Measurements from ENCODE around the gene LRSAM1.

LRSAM1 gene

DNA sequence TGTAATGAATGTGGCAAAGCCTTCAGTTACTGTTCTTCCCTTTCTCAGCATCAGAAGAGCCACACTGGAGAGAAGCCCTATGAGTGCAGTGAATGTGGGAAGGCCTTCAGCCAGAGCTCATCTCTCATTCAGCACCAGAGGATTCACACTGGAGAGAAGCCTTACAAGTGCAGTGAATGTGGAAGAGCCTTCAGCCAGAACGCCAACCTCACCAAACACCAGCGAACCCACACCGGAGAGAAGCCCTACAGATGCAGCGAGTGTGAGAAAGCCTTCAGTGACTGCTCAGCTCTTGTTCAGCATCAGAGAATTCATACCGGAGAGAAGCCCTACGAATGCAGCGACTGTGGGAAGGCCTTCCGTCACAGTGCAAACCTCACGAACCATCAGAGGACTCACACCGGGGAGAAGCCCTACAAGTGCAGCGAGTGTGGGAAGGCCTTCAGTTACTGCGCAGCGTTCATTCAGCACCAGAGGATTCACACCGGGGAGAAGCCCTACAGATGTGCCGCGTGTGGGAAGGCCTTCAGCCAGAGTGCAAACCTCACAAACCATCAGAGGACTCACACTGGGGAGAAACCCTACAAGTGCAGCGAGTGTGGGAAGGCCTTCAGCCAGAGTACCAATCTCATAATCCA lies 6.9 kb upstream of the LRSAM1 start:
- Histone ChIP-seq H3K18ac (ENCODE audit: low read length) (no peak overlapping the region), H3K4ac (ENCODE audit: low read depth, low read length) (no peak overlapping the region), H2BK12ac (ENCODE audit: low read length) (peak overlapping the region; percentile 59), H3K4me1 (ENCODE audit: control insufficient read depth in 1 of 2, insufficient read depth in 2 of 2, low read length in 2 of 2) (peaks cover 14 to 24% of the 10 kb centered on the region in 2 experiments), H3K4me3 (ENCODE audit: low read depth, low read length) (no peak overlapping the region), H3K14ac (ENCODE audit: low read length) (peak overlapping the region; percentile 11), H3K23ac (ENCODE audit: low read length) (no peak overlapping the region), H3K79me2 (ENCODE audit: control insufficient read depth, insufficient read depth, low read length, poor library complexity) (peaks cover 2% of the 10 kb centered on the region), H4K91ac (ENCODE audit: low read depth, low read length) (peak overlapping the region; percentile 33), H3K79me1 (ENCODE audit: low read length) (peaks cover 5% of the 10 kb centered on the region), H3K27me3 (ENCODE audit: insufficient read depth, low read length) (no peaks in the 10 kb centered on the region), H2BK120ac (ENCODE audit: insufficient read depth, low read length, poor library complexity) (peak overlapping the region; percentile 57), H3K36me3 (ENCODE audit: control insufficient read depth in 1 of 2, insufficient read depth in 2 of 2, low read length in 2 of 2) (peaks cover 54 to 66% of the 10 kb centered on the region in 2 experiments), H3K9me3 (ENCODE audit: insufficient read depth, low read depth, low read length) (peaks cover 7% of the 10 kb centered on the region), H3K4me2 (ENCODE audit: low read length) (no peak overlapping the region), H2BK5ac (ENCODE audit: low read depth, low read length, poor library complexity) (peak overlapping the region; percentile 59), H2AK5ac (ENCODE audit: low read length) (no peak overlapping the region), H3K9ac (ENCODE audit: low read length) (no peak overlapping the region), H4K8ac (ENCODE audit: low read depth, low read length) (no peak overlapping the region), H4K12ac (ENCODE audit: low read depth, low read length) (no peak overlapping the region), H3K27ac (ENCODE audit: low read depth, low read length) (peak overlapping the region; percentile 79), H2AFZ (ENCODE audit: insufficient read depth, low read length, poor library complexity) (no peak overlapping the region)
- no peak for DNase-seq
- WGBS (ENCODE audit: extremely low coverage, insufficient coverage, insufficient read length) = no CpG with 5 or more reads among the region's 17 CpGs

DNA sequence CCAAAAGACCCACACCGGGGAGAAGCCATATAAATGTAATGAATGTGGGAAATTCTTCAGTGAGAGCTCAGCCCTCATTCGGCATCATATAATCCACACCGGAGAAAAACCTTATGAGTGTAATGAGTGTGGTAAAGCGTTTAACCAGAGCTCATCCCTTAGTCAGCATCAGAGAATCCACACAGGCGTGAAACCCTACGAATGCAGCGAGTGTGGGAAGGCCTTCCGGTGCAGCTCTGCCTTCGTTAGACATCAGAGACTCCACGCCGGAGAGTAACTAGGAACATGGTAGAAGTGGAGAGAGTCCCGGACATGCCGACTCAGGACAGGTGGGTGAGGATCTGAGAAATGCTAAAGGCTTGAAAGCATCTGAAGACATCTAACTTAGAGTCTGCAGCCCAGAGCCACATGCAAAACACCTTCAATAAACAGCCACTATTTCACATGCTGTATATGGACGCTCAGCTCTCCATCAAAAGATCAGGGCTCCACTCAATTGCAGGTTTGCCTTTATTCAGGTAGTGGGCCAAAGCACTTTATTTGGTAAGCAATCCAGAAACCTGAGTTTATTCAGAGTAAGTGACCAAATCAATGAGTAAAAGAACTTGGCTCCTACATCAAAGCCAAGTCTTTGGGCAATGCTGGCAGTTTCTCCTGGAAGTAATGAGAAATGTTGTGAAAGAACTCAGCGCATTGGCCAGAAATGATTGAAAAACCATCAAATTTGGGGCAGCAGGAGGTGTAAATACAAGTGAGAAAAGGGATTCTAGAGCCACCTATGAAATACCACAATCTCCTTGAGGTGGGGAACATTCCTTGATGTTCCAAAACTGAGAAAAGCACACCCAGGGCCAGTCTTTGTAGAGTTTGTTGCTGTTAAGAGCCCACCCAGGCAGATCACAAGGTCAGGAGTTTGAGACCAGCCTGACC lies 6.1 kb upstream of the LRSAM1 start:
- WGBS (ENCODE audit: extremely low coverage, insufficient coverage, insufficient read length) = no CpG with 5 or more reads among the region's 15 CpGs

DNA sequence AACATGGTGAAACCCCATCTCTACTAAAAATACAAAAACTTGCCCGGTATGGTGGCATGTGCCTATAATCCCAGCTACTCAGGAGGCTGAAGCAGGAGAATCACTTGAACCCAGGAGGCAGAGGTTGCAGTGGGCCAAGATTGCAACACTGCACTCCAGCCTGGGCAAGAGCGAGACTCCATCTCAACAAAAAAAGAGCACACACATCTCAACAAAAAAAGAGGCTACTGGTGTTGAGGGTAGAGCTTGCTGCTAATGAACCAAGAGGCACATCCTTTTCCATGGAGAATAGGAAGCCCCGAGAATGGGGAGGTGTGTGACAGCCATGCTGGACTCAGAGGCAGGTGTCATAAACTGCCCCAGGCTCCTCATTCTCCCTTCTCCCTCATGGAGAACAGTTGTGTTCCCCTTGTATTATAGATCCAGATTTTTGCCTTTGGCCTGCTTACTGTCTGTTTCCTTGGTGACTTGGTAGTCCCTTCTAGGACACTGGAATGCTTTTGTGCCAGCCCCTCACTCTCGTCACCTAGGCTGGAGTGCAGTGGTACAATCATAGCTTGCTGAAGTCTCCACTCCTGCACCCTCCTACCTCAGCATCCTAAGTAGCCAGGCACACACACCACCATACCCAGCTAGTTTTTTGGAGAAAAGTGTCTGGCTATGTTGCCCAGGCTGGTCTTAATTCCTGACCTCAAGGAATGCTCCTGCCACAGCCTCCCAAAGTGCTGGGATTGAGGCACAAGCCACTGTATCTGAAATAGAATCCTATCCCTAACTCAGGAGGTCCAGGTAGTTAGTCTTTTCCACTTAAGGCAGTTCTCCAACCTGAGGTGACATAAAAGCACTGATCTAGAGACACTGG lies 5.2 kb upstream of the LRSAM1 start:
- Histone ChIP-seq H3K79me1 (ENCODE audit: low read length) (peaks cover 14% of the 10 kb centered on the region), H3K4me3 (ENCODE audit: low read depth, low read length) (no peak overlapping the region), H3K27ac (ENCODE audit: low read depth, low read length) (no peak overlapping the region), H3K4me2 (ENCODE audit: low read length) (no peak overlapping the region), H3K9me3 (ENCODE audit: insufficient read depth, low read depth, low read length) (peaks cover 7% of the 10 kb centered on the region), H2BK12ac (ENCODE audit: low read length) (no peak overlapping the region), H3K14ac (ENCODE audit: low read length) (no peak overlapping the region), H4K91ac (ENCODE audit: low read depth, low read length) (no peak overlapping the region), H2BK5ac (ENCODE audit: low read depth, low read length, poor library complexity) (no peak overlapping the region), H3K27me3 (ENCODE audit: insufficient read depth, low read length) (no peaks in the 10 kb centered on the region), H3K36me3 (ENCODE audit: control insufficient read depth in 1 of 2, insufficient read depth in 2 of 2, low read length in 2 of 2) (peaks cover 47 to 67% of the 10 kb centered on the region in 2 experiments), H2AFZ (ENCODE audit: insufficient read depth, low read length, poor library complexity) (no peak overlapping the region), H3K4ac (ENCODE audit: low read depth, low read length) (no peak overlapping the region), H3K18ac (ENCODE audit: low read length) (no peak overlapping the region), H3K23ac (ENCODE audit: low read length) (no peak overlapping the region), H2BK120ac (ENCODE audit: insufficient read depth, low read length, poor library complexity) (no peak overlapping the region), H3K79me2 (ENCODE audit: control insufficient read depth, insufficient read depth, low read length, poor library complexity) (peaks cover 19% of the 10 kb centered on the region), H3K9ac (ENCODE audit: low read length) (no peak overlapping the region), H4K12ac (ENCODE audit: low read depth, low read length) (no peak overlapping the region), H2AK5ac (ENCODE audit: low read length) (no peak overlapping the region), H4K8ac (ENCODE audit: low read depth, low read length) (no peak overlapping the region), H3K4me1 (ENCODE audit: control insufficient read depth in 1 of 2, insufficient read depth in 2 of 2, low read length in 2 of 2) (peaks cover 15 to 29% of the 10 kb centered on the region in 2 experiments)
- WGBS (ENCODE audit: extremely low coverage, insufficient coverage, insufficient read length) = no CpG with 5 or more reads among the region's 4 CpGs
- peak in 1 of 2 donors; percentile 28 for DNase-seq

More for the DNA sequence above, 6.1 kb upstream of the LRSAM1 start:
- Histone ChIP-seq H3K18ac (ENCODE audit: low read length) (no peak overlapping the region), H3K79me1 (ENCODE audit: low read length) (peaks cover 5% of the 10 kb centered on the region), H4K12ac (ENCODE audit: low read depth, low read length) (no peak overlapping the region), H2BK120ac (ENCODE audit: insufficient read depth, low read length, poor library complexity) (no peak overlapping the region), H3K27ac (ENCODE audit: low read depth, low read length) (no peak overlapping the region), H3K4me2 (ENCODE audit: low read length) (no peak overlapping the region), H3K4me1 (ENCODE audit: control insufficient read depth in 1 of 2, insufficient read depth in 2 of 2, low read length in 2 of 2) (peaks cover 15 to 27% of the 10 kb centered on the region in 2 experiments), H2AK5ac (ENCODE audit: low read length) (no peak overlapping the region), H2BK5ac (ENCODE audit: low read depth, low read length, poor library complexity) (no peak overlapping the region), H3K36me3 (ENCODE audit: control insufficient read depth in 1 of 2, insufficient read depth in 2 of 2, low read length in 2 of 2) (peaks cover 52 to 71% of the 10 kb centered on the region in 2 experiments), H3K79me2 (ENCODE audit: control insufficient read depth, insufficient read depth, low read length, poor library complexity) (peaks cover 10% of the 10 kb centered on the region), H3K9ac (ENCODE audit: low read length) (no peak overlapping the region), H2AFZ (ENCODE audit: insufficient read depth, low read length, poor library complexity) (no peak overlapping the region), H3K4ac (ENCODE audit: low read depth, low read length) (no peak overlapping the region), H3K9me3 (ENCODE audit: insufficient read depth, low read depth, low read length) (peaks cover 7% of the 10 kb centered on the region), H3K14ac (ENCODE audit: low read length) (no peak overlapping the region), H3K4me3 (ENCODE audit: low read depth, low read length) (no peak overlapping the region), H4K91ac (ENCODE audit: low read depth, low read length) (no peak overlapping the region), H3K23ac (ENCODE audit: low read length) (no peak overlapping the region), H4K8ac (ENCODE audit: low read depth, low read length) (no peak overlapping the region), H3K27me3 (ENCODE audit: insufficient read depth, low read length) (no peaks in the 10 kb centered on the region), H2BK12ac (ENCODE audit: low read length) (no peak overlapping the region)
- peak in 1 of 2 donors; percentile 16 for DNase-seq
